Measurements from ENCODE around the gene SLC51B.

The SLC51B gene

DNA sequence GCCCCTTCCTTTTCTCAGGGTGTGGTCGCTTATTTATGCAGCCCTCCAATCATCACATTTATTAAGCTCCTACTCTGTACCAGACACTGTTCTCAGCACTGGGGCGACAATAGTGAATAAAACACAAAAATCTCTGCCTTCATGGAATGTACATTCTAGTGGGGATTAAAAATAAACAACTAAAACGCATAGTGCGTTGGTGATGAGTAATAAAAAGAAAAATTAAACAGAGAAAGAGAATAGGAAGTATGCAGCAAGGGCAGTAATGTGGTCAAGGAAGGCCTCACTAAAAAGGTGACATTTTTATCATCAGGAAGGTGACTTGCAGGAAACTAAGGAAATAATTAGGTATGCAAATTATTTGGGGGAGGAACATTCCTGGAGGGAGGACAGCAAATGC lies 5.1 kb downstream of the SLC51B start:
- no peak overlapping the region for H3K4me3 ChIP-seq (ENCODE audit: low read length)
- DNase-seq (ENCODE audit: low read depth) = no peak
- no peak for TF ChIP-seq CTCF (IDR thresholded peaks at IDR 0.05; ENCODE audit: insufficient read depth, low read depth, low read length, missing control alignments)

GRCh38 chr15:65051266-65051665 lies 6.1 kb downstream of the SLC51B start:
- no peak for TF ChIP-seq CTCF (IDR thresholded peaks at IDR 0.05; ENCODE audit: insufficient read depth, low read depth, low read length, missing control alignments)
- no peak for DNase-seq (ENCODE audit: low read depth)
- H3K4me3 ChIP-seq (ENCODE audit: low read length) = no peak overlapping the region

- no peak overlapping the region for H3K4me3 ChIP-seq (ENCODE audit: low read length)
- TF ChIP-seq CTCF (IDR thresholded peaks at IDR 0.05; ENCODE audit: insufficient read depth, low read depth, low read length, missing control alignments) = no peak
- DNase-seq (ENCODE audit: low read depth) = no peak
Measured at GRCh38 chr15:65052956-65053355, 7.8 kb downstream of the SLC51B start.

GRCh38 chr15:65054333-65055200 lies 9.4 kb downstream of the SLC51B start:
- peak; percentile 65 for DNase-seq (ENCODE audit: low read depth)
- no peak overlapping the region for H3K4me3 ChIP-seq (ENCODE audit: low read length)
- peak; percentile 93 for TF ChIP-seq CTCF (IDR thresholded peaks at IDR 0.05; ENCODE audit: insufficient read depth, low read depth, low read length, missing control alignments)

DNA sequence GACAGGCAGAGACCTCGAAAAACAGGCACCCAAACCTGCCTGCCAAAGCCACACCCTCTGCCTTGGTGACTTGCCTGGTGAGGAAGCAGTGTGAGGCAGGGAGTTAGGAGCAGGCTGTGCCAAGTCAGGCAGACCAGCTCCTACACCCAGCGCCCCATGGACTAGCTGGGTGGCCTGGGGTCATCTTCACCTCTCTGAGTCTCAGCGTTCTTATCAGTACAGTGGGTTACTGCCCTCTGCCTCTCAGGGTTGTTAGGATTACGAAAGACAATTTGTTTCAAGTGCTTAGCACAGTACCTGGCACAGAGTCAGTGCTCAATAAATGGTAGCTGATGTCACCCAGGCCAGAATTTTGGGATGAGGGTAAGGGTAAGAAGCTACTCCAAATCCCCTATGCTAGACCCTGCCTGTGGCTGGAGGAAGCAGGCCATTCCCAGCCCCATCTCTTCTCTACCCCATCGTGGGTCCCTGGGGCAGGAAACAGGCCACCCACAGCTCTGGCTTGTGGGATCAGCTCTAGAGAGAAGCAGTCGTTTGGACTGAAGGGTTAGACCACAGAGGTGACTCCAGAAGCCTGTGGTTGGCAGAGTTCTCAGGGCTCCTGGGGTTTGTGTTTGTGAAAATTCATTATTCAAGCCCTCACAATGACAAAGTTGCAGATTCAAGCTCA lies 10.1 kb downstream of the SLC51B start:
- TF ChIP-seq CTCF (IDR thresholded peaks at IDR 0.05; ENCODE audit: insufficient read depth, low read depth, low read length, missing control alignments) = no peak
- no peak overlapping the region for H3K4me3 ChIP-seq (ENCODE audit: low read length)
- DNase-seq (ENCODE audit: low read depth) = peak; percentile 68

DNA sequence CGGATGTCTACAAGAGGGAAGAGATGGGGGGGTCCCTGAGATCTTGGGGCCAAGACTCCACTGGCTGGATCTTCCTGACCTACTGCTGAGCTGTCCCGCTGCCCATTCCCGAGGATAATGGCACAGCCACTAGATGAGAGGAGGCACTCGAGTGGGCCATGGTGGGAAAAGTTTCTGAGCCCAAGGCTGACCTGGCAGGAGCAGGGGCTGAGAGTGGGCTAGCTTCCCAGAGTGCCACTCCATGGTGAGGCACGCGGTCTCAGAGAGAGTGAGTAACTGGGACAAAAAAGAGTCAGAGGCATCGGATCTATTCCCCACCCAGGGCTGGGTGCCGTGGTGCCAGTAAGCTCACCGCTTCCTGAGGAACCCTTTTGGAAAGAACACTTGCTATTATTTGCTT lies 10.9 kb downstream of the SLC51B start:
- H3K4me3 ChIP-seq (ENCODE audit: low read length) = no peak overlapping the region
- DNase-seq (ENCODE audit: low read depth) = no peak
- no peak for TF ChIP-seq CTCF (IDR thresholded peaks at IDR 0.05; ENCODE audit: insufficient read depth, low read depth, low read length, missing control alignments)

All from epithelial cell of esophagus (primary cell).